OCI-LY1 (cell line): ENCODE measurements around the gene MGAT3.
A peak's percentile ranks its signal among the peaks of the same experiment; 100 is the strongest.

ENCODE experiments used
- H2AFZ ChIP-seq: fragments of 200-600 bp; sonication (generic), shearing (Covaris generic); 2 replicates; pipeline ENCODE4 v1.6.0; 2014; ENCODE audit warnings: antibody characterized with exemption, mild to moderate bottlenecking, low read length
- H3F3A ChIP-seq: fragments of 200-600 bp; sonication (generic), shearing (Covaris generic); 2 replicates; pipeline ENCODE4 v1.6.0; 2014; ENCODE audit warnings: mild to moderate bottlenecking, antibody characterized with exemption, low read length, moderate library complexity; ENCODE audit not compliant: insufficient read depth
- H3K27ac ChIP-seq: fragments of 200-600 bp; sonication (generic); 2 replicates; pipeline ENCODE4 v1.5.1; 2014; ENCODE audit warnings: low read length, mixed run types, mild to moderate bottlenecking, low read depth; ENCODE audit not compliant: poor library complexity, severe bottlenecking
- H3K27me3 ChIP-seq: fragments of 200-600 bp; sonication (generic); 2 replicates; pipeline ENCODE4 v1.6.0; 2014; ENCODE audit warnings: antibody characterized with exemption, mild to moderate bottlenecking, low read length, moderate library complexity; ENCODE audit not compliant: insufficient read depth
- H3K36me3 ChIP-seq: fragments of 200-600 bp; sonication (generic); 2 replicates; pipeline ENCODE4 v1.6.1; 2014; ENCODE audit warnings: mild to moderate bottlenecking, antibody characterized with exemption, low read length, moderate library complexity, mixed read lengths; ENCODE audit not compliant: insufficient read depth
- H3K4me1 ChIP-seq: fragments of 200-600 bp; sonication (generic); 2 replicates; pipeline ENCODE4 v1.5.1; 2014; ENCODE audit warnings: mild to moderate bottlenecking, low read length, moderate library complexity; ENCODE audit not compliant: insufficient read depth, severe bottlenecking
- H3K4me2 ChIP-seq: fragments of 200-600 bp; sonication (generic), shearing (Covaris generic); 2 replicates; pipeline ENCODE4 v1.6.1; 2014; ENCODE audit warnings: low read length
- H3K4me3 ChIP-seq: fragments of 200-600 bp; sonication (generic); 2 replicates; pipeline ENCODE4 v1.5.1; 2014; ENCODE audit warnings: low read length, low read depth, mild to moderate bottlenecking, mixed read lengths; ENCODE audit not compliant: poor library complexity, severe bottlenecking
- H3K79me2 ChIP-seq: fragments of 200-600 bp; shearing (Covaris generic); 2 replicates; pipeline ENCODE4 v1.6.1; 2016; ENCODE audit warnings: mixed run types, low read length, mixed read lengths; ENCODE audit not compliant: insufficient read depth
- H3K9ac ChIP-seq: fragments of 200-600 bp; sonication (generic), shearing (Covaris generic); 2 replicates; pipeline ENCODE4 v1.6.1; 2014; ENCODE audit warnings: mild to moderate bottlenecking, low read length, mixed read lengths
- H3K9me2 ChIP-seq: fragments of 200-600 bp; sonication (generic), shearing (Covaris generic); 2 replicates; pipeline ENCODE4 v1.6.1; 2014; ENCODE audit warnings: low read depth, mild to moderate bottlenecking, low read length, mixed read lengths
- H3K9me3 ChIP-seq: fragments of 200-600 bp; shearing (Covaris generic); 2 replicates; pipeline ENCODE4 v1.6.1; 2014; ENCODE audit warnings: low read length, mixed read lengths
- H4K20me1 ChIP-seq: fragments of 200-600 bp; sonication (generic), shearing (Covaris generic); 2 replicates; pipeline ENCODE4 v1.6.0; 2016; ENCODE audit warnings: mild to moderate bottlenecking, low read length; ENCODE audit not compliant: insufficient read depth
- EZH2 ChIP-seq: fragments of 200-600 bp; sonication (generic), shearing (Covaris generic); IDR thresholded peaks from 2 replicates; pipeline ENCODE4 v1.8.0; 2017; ENCODE audit warnings: borderline replicate concordance, mixed run types, mild to moderate bottlenecking, antibody characterized with exemption, low read length, moderate library complexity, mixed read lengths
- TF ChIP-seq, protein P1 (sequence below): fragments of 200-600 bp; sonication (generic), shearing (Covaris generic); IDR thresholded peaks from 2 replicates; pipeline ENCODE4 v1.5.1; 2017; ENCODE audit warnings: mild to moderate bottlenecking, antibody characterized with exemption, low read length, moderate library complexity, mixed read lengths

MGAT3 gene

GRCh38 chr22:39466228-39467006, 9.6 kb downstream of the MGAT3 start:
- Histone ChIP-seq H4K20me1 (no peaks in the 10 kb centered on the region), H3K9me3 (no peaks in the 10 kb centered on the region), H3K4me1 (peaks cover 100% of the 10 kb centered on the region), H3K27ac (peak overlapping the region; percentile 98), H3K27me3 (no peaks in the 10 kb centered on the region), H3K4me3 (peak overlapping the region; percentile 37), H3K4me2 (peak overlapping the region; percentile 52), H3K9ac (peak overlapping the region; percentile 59), H3K9me2 (no peaks in the 10 kb centered on the region), H3K36me3 (peaks cover 31% of the 10 kb centered on the region; the same call in 1 of the 2 replicates), H3K79me2 (peaks cover 9% of the 10 kb centered on the region; the same call in 1 of the 2 replicates), H3F3A (peaks cover 3% of the 10 kb centered on the region; the same call in 1 of the 2 replicates), H2AFZ (no peak overlapping the region)
- TF ChIP-seq EZH2 = no peak
- TF ChIP-seq, protein P1, sequence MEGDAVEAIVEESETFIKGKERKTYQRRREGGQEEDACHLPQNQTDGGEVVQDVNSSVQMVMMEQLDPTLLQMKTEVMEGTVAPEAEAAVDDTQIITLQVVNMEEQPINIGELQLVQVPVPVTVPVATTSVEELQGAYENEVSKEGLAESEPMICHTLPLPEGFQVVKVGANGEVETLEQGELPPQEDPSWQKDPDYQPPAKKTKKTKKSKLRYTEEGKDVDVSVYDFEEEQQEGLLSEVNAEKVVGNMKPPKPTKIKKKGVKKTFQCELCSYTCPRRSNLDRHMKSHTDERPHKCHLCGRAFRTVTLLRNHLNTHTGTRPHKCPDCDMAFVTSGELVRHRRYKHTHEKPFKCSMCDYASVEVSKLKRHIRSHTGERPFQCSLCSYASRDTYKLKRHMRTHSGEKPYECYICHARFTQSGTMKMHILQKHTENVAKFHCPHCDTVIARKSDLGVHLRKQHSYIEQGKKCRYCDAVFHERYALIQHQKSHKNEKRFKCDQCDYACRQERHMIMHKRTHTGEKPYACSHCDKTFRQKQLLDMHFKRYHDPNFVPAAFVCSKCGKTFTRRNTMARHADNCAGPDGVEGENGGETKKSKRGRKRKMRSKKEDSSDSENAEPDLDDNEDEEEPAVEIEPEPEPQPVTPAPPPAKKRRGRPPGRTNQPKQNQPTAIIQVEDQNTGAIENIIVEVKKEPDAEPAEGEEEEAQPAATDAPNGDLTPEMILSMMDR = no peak

GRCh38 chr22:39467390-39467895, 10.6 kb downstream of the MGAT3 start:
- Histone ChIP-seq H3F3A (no peaks in the 10 kb centered on the region), H3K36me3 (peaks cover 22% of the 10 kb centered on the region; the same call in 1 of the 2 replicates), H3K27me3 (no peaks in the 10 kb centered on the region), H3K9ac (peak overlapping the region; percentile 59; the same call in 1 of the 2 replicates), H3K79me2 (peaks cover 7% of the 10 kb centered on the region; the same call in 1 of the 2 replicates), H3K4me1 (peaks cover 100% of the 10 kb centered on the region), H3K4me2 (peak overlapping the region; percentile 52), H4K20me1 (no peaks in the 10 kb centered on the region), H2AFZ (no peak overlapping the region), H3K9me3 (no peaks in the 10 kb centered on the region), H3K4me3 (peak overlapping the region; percentile 37), H3K27ac (peak overlapping the region; percentile 98), H3K9me2 (no peaks in the 10 kb centered on the region)
- TF ChIP-seq, protein P1 = no peak
- TF ChIP-seq EZH2 = no peak

DNA sequence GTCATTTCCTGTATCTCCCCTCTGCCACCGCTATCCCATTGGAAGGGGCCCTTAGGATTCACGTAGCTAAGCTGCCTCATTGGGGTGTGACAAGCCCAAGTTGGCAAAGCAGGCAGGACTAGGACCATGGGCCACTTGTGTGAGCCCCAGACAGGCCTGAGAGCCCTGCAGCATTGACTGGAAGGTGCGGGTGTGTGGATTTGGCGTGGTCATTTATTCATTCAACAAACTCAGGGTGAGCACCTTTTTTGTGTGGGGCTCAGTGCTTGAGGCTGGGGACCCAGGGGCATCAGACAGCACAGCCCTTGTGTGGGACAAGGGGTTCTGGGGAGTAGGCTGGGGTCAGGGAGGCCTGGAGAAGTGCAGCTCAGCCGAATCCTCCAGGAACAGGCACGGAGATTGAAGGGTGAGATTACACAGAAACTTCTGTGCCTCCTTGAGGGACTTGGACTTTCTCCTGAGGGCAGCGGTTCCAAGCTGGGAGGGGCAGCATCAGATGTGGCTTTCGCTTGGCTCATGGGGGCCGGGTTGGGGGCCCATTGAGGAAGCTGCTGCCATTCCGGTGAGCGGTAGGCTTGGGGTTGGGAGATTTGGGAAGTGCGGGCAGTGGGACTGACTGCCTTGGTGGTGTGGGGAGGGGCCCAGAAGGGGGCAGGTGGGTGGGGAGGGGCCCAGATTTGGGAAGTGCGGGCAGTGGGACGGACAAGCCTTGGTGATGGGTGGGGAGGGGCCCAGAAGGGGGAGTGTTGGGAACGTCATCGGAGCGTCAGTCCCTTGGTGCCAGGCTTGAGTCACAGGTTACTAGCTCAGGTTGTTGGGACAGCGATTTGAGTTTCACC, 11.9 kb downstream of the MGAT3 start:
- no peak for TF ChIP-seq EZH2
- TF ChIP-seq, protein P1 = no peak
- no peaks in the 10 kb centered on the region for H3K27me3 ChIP-seq
- H3K27ac ChIP-seq = peak overlapping the region; percentile 98
- peak overlapping the region; percentile 46; the same call in 1 of the 2 replicates for H3K9ac ChIP-seq
- no peaks in the 10 kb centered on the region for H3F3A ChIP-seq
- H3K79me2 ChIP-seq = peaks cover 7% of the 10 kb centered on the region; the same call in 1 of the 2 replicates
- H3K4me1 ChIP-seq = peaks cover 95% of the 10 kb centered on the region
- H3K36me3 ChIP-seq = peaks cover 21% of the 10 kb centered on the region; the same call in 1 of the 2 replicates
- H3K4me3 ChIP-seq = peak overlapping the region; percentile 37
- H3K9me3 ChIP-seq = no peaks in the 10 kb centered on the region
- H4K20me1 ChIP-seq = no peaks in the 10 kb centered on the region
- no peak overlapping the region for H2AFZ ChIP-seq
- no peaks in the 10 kb centered on the region for H3K9me2 ChIP-seq
- peak overlapping the region; percentile 52 for H3K4me2 ChIP-seq
